Kidney tubule cell (primary cell): ENCODE results near the gene SLC36A3.
"Not testable (repeated sequence)": the region's sequence is repeated elsewhere in the genome, so short reads cannot be mapped to it uniquely, and the experiment has no call there.

Experiments
- DNase-seq: peaks from one replicate; pipeline ENCODE4 v3.0.0-alpha.2; 2018; ENCODE audit warnings: low spot score

The SLC36A3 gene

DNA sequence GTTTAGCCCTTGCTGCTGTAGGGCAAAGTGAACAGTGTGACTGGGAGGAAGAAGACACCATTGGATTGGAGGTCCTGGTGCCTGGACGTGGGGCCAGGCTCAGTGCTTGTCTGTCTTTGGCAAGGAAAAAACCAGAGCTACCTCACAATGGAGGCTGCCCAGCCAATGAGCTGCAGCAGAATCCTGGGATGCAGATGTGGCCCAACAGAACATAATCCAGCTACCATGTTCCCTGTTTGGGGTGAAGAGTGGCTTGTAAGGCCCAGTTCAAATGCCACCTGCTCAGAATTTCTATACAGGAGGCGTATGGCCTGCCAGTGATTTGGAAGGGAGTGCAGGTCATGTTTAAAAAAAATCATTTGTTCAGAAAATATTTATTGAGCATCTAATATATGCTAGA lies at the start of gene SLC36A3:
Gene SLC36A3 (minus strand): TSS at position 101 of the 400 bp plus-strand sequence. CDS start 412 bp downstream, outside the sequence.
- DNase-seq = no peak

DNA sequence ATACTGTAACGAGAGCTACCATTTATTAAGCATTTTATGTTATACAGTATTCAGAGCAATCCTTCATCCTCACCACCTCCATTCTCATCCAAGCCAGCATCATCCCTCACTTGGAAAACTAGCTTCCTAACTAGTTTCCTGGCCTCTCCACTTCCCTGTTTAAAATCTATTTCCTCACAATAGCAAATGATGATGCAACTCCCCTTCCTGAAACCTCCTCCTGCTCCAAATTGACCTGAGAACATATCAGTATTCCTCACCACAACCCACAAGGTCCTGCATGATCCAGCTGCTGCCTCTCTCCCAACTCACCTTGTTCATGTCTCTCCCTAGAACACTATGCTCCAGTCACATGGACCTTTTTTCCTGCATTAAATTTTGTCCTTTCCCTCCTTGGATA lies 48.1 kb upstream of the SLC36A3 start:
- no peak for DNase-seq

DNA sequence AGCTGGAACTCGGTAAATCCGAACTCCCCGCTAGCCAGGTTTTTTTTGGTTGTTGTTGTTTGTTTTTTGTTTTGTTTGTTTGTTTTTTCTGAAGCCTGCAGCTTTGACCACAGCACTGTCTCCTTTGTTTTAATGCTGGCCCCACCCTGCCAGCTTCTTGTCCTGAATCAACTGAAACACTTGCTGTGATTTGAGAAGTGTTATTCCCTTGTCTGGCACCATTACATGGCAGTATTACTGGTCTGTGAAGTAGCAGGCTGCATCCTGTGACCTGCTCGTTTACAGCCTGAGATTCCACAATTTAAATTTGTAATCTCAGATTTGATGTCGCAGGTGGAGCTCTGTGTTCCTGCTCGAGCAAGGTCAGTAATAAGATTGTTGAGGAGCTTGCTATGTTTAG lies 45.2 kb upstream of the SLC36A3 start:
- no peak for DNase-seq

DNA sequence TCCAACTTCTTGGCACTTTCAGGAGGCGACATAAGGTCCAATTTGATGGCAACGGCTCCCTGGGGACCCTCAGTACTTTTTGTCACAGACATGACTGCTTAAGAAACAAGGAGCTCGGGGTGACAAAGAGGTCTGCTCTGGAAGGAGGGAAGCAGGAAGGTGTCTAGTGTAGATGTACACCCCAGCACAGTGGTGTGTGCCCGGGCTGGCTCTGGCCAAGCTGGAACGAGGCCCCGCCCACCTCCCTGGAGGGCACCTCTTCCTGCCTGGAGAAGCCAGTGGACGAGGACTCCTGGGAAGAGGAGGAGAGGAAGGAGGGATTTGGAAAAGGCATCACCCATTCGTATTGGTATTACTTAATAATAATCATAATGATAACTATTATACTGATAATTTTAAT lies 43.8 kb upstream of the SLC36A3 start, which contains the start of gene SLC36A2:
Gene SLC36A2 (minus strand): TSS at position 191 of the 400 bp plus-strand sequence. CDS start 99 bp downstream, at position 92.
- DNase-seq = no peak

DNA sequence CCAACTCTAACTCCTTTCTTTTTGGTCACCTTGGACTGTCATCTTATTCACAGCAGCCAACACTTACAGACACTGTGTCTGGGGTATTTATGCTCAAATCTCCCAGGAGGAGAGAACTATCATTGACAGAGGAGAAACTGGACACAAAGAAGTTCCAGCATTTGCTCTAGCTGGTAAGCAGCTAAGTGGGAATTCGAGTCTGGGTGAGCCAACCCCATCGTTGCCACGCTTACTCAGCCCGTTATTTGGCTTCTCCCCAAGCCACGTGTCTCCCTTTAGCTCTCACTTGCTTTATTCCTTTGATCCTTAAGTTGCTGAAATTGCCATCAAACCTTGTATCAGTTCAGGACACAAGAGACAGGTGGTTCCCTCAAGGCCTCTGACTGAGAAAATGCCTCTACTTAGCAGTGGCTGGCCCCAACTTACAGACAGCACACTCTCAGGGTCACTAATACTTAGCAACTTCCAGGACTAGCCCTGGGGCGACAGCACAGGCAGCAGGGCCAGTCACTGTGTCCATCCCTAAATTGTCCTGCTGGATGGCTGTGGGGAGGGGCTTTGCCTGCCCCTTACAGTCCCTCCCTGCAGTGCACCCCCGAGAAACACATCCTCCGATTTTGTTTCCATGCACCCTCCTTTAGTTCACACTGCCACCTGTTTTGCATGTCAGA lies 42.4 kb upstream of the SLC36A3 start:
- peak; percentile 33 for DNase-seq

DNA sequence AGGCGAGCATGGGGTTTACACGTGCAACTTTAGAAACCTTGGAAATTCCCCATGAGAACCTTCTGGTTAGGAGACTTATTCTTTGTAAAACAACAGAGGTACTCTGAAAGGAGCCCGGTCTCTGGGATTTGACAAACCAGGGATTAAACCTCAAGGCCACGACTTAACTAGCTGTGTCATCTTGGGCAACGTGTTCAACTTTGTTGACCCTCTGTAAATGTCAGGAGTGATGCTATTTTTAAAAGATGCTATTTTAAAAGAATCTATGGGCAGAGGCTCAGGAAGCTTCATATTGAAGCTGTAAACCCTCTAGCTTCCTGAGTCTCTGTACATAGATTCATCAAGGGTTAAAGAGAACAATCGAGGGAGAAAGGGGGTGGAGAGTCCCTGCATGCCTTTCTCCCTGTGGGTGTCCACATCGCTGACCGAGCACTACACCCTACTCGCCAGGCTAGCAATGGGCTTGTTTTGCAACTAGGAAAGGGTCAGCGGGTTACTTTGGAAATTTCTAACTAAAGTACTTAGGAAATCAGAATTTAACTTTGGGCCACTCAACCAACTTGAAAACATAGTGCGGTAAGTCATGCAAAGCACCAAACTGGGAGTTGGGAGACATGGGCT lies 41.7 kb upstream of the SLC36A3 start:
- peak; percentile 2 for DNase-seq

DNA sequence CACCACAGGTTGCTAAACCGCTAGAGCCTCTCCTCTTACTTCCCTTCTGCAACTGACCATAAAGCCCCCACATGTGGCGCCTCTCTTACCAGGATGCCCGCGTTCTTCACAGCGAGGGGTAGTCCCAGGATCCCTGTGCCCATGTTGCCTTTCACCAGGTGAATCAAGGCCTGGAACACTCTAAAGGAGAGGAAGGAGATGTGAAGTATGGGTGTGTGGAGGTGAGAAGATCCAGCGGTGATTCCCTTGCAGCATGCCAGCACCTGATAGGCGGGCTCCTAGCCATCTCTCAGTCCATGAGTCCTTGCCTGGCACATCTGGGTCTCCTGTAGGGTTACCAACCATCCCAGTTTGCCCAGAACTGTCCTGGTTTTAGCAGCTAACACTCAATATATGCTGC lies 40.5 kb upstream of the SLC36A3 start:
- no peak for DNase-seq

DNA sequence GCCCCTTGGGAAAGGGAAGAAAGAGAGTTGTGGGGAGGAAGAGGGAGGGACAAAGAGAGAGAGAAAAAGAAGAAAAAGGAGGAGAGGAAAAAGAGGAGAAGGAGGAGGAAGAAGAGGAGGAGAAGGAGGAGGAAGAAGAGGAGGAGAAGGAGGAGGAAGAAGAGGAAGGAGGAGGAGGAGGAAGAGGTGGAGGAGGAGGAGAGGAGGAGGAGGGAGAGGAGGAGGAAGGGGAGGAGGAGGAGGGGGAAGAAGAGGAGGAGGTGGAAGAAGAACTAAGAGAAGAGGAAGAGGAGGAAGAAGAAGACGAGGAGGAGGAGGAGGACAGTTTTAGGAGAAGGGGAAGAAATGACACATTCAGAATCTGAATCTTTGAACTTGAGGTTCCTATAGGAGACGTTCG lies 36.4 kb upstream of the SLC36A3 start:
- DNase-seq = no peak

DNA sequence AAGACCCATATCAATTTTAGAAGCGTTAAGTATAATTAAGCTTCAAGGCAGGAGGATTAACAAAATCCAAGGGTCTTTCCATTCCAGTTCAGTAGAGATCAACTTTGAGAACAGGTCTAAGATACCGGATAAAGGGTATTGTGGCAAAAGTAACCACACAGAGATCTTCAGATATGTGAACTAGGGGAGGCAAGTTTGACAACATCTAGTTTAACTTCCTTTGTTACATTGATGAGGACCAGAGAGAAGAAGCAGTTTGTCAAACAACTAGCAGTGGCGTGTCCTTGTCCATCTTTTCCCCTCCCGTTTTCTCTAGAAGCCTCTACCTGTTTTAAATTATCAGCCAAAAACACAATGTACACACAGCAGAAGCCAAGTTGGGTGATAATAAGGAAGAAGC lies 35.2 kb upstream of the SLC36A3 start:
- no peak for DNase-seq

DNA sequence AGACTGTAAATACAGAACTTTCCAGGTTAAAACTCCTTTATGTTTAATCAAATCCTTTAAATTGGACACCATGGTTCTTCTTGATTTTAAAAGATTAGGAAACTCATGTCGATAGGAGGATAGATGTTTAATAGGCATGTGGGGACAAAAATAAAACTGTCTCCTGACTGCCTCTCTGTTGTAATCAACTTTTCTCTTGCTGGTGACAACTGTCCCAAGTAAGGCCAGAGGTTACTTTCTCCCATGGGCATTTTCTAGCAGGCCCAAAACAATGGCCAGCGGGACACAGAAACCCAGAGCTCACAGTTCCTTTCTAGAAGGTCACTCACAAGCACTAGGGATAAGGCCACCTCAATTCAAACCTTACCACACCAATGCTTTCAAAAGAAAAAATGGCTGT lies 29.3 kb upstream of the SLC36A3 start:
- no peak for DNase-seq

DNA sequence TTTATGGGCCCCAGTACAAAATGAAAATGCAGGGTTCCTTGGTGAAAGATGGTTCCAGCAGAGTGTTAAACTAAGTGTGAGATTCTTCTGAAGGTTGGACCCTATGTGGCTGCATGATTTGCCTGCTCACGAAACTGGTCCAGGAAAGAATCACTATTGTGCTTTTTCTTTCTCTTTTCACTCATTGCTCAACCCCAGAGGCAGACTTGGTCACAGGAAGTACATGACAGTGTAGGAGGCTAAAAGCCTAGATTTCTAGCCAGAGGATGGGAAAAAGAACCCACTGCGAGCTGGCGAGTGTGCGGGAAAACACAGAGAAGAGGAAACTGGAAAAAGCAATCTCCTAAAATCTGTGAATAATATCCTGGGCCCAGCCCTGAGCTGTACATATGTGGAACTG lies 25.2 kb upstream of the SLC36A3 start:
- DNase-seq = no peak

DNA sequence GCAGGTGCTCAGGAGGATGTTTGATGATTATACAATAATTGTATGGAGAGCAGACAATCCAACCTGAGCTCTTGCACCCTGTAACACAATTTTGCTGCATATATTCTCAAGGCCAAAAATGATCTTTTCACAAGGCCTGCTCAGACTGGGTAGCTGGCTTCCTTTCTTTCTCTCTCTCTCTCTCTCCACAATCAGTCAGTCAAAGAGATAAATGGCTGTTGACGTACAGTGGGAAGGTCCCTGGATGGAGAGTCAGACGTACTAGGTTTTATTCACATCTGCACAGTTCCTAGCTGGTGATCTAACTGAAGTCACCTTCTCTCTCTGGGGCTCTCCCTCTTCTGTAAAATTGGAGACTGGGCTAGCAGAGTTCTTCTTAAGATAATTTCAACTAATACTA lies 24.0 kb upstream of the SLC36A3 start:
- no peak for DNase-seq

DNA sequence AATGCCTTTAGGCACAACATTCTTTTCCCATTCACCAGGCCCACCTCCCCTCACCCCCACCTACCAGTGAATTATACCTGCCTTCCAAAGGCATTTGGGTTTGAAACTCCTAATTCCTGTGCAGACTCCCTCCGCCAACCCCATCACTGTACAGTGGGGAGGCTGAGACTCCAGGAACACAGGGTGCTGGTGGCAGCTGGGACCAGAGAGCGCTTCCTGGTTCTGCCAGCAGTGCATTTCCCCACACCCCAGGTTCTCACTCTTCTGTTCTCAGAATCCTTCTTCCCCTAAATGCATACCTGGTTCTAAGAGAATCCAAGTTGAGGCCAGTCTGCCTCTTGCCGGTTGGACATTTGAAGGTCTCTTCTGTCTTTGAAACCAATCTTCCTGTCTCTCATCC lies 22.7 kb upstream of the SLC36A3 start:
- no peak for DNase-seq

DNA sequence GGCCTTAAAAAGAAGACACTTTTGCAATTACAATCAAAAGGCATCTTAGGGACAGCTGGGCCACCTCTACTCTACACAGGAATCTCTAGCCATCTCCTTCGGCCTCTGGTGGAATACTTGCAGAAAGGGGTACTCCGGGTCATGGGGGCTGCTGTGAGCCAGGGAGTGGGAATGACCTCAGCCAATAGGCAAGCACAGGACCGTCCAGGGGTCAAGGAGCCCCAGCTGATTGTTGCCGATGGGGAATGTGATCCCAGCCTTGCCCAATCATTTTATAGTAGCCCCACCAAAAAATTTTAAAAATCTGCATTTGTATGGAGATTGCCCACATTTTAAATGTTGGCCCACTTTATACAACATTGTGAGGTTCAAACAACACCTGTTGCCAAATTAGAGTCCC lies 16.9 kb upstream of the SLC36A3 start:
- DNase-seq = no peak

DNA sequence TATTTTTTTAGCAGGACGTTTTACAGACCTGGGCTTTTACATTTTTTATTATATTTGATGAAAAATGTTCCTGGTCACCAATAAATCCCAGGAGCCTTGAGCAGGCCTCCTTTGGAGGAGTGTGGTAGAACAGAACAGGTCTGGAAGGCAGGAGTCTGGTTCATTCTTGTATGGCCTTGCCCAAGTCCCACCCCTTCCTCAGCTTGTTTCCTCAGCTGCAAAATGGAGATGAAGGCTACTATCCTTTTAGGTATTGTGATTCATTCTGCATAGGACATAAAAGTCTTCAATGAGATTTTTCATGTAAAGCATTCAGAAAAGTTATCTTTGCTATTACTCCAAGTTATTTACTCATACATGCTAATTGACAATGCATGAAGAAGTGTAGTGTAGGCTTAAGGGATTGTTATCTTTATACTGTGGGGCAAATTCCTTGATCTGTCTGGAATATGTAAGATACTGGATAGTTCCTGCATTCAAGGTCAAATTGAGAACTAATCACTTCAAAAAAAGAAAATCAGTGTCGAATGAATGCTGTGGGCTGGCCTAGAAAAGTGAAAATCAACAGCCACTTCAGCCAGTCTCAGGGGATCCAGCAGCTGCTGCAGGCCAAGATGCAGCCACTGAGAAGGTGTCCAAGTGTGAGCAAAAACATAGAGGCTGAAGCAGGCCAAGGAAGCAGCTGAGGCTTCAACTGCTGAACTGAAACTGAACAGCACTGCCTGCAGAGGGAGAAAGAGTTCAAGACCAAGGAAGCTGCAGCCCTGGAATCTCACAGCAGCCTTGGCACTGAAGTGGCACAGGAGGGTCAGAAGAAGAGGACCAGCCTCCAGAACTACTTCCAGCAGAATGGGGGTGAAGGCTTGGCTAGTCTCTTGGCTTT lies 15.5 kb upstream of the SLC36A3 start:
- DNase-seq = peak; percentile 6

DNA sequence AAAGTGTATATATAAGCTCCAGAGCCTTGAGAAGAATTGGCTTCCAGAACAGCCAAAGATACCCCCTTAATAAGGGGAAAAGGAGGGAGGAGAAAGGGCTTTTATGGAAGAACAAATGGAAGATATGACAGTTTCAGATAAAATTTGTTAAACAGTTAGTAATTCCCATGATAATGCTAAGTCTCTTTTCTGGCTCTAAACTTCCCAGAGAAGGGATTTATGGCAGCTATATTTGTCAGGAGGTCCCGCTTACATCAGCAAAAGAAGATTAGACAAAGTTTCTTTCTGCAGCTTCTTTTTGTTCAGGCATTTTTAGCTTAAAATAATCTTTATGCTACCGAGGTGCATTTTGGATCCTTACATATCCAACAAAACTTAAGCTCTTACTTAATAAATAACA lies 14.3 kb upstream of the SLC36A3 start:
- DNase-seq = no peak

DNA sequence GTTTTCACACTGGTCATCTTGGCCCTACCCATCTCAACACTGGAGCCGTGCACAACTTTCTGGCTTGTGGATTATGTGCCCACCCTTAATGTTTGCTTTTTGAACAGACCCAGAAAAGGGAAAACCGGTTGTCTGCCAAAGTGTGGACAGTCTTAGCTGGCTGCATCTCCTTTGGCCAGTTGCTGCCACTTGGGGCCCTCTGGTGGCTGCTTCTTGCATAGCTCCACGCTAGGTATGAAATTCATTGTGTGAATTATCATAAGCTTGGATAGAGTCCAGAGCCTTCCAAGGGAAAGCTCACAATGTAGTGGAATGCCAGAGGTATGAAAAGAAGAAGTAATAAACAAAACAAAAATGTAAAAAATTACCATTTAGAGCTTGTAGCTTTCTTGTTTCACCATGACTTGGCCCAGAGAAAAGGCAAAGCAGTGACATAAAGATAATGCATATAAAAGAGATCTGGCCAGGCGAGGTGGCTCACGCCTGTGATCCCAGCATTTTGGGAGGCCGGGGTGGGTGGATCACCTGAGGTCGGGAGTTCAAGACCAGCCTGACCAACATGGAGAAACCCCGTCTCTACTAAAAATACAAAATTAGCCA lies 12.5 kb upstream of the SLC36A3 start:
- peak; percentile 63 for DNase-seq

DNA sequence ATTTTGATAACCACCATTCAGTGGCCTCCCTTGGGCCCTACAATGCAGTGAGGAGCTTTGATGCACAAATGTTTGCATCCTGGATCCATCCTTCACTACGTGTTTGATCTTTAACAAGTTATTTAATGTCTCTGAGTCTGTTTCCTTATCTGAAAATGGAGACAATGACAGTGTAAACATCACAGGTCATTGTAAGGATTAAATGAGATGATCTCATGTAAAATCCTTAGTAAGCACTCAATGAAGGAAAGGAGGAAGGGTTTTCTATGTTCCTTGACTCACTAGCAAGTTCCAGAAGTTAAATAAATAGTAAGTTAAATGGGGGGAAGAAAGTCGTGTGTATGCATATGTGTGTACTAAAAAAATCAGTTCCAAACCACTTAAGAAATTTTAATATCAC lies 9.8 kb upstream of the SLC36A3 start:
- DNase-seq = no peak

DNA sequence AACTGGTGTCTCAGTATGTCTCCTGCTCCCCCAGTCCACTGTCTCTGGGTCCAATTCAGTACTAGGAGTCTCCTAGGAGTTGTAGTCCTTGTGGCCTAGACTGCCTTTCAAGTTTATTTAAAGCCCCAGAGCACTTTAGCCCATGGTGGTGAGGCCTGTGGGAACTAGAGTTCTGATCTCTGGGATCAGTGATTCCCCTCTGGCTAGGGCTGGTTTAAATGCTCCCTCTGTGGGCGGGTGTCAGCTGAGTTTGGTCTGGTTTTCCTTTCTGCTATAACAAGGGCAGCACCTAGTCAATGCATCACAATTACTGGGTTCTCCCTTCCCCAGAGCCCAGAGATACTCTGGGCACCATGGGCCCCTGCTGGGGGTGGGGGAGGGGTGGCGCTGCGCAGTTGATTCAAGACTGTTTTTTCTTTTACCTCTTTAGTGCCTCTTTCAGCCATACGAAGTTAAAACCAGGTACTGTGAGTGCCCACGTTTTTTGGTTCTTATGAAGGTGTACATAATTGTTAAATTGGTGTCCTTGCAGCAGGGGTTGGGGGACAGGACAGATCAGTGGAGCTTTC lies 9.3 kb upstream of the SLC36A3 start:
- DNase-seq = no peak

DNA sequence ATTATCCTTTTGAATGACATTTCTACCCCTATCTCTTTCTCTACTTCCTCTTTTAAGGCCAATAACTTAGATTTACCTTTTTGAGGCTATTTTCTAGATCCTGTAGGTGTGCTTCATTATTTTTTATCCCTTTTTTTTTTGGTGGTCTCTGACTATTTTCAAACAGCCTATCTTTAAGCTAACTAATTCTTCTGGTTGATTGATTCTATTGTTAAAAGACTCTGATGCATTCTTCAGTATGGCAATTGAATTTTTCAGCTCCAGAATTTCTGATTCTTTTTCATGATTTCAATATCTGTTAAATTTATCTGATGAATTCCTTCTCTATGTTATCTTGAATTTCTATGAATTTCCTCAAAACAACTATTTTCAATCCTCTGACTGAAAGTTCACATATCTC lies 7.4 kb upstream of the SLC36A3 start:
- DNase-seq = no peak

DNA sequence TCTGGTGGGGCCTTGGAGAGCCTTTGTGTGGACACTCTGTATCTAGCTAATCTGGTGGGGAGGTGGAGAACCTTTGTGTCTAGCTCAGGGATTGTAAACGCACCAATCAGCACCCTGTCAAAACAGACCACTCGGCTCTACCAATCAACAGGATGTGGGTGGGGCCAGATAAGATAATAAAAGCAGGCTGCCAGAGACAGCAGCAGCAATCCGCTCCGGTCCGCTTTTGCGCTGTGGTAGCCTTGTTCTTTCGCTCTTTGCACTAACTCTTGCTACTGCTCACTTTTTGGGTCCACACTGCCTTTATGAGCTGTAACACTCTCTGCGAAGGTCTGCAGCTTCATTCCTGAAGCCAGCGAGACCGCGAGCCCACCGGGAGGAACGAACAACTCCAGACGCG lies 6.3 kb upstream of the SLC36A3 start:
- DNase-seq = not testable (repeated sequence)

DNA sequence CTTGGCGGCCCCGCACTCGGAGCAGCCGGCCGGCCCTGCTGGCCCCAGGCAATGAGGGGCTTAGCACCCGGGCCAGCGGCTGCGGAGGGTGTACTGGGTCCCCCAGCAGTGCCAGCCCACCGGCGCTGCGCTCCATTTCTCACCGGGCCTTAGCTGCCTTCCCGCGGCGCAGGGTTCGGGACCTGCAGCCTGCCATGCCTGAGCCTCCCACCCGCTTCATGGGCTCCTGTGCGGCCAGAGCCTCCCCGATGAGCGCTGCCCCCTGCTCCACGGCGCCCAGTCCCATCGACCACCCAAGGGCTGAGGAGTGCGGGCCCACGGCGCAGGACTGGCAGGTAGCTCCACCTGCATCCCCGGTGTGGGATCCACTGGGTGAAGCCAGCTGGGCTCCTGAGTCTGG lies 5.7 kb upstream of the SLC36A3 start:
- DNase-seq = not testable (repeated sequence)
